Activated B cell treated with CpG ODN at 0.5 μM for 24 hours (primary cell): ENCODE results near the gene SEC31A. TPM values are rescaled to one million over a fixed set of nuclear protein-coding genes. Genes with fewer than 3 reads are reported as not detected.

ENCODE experiments used
- ATAC-seq: fragments of 200-7000 bp; cut with Tn5 transposase; one replicate; pipeline ENCODE4 v1.10.0; 2021; ENCODE audit warnings: low read depth, mild to moderate bottlenecking, moderate library complexity
- CTCF ChIA-PET: fragments of 350-600 bp; sonication (Branson Sonifier 250); formaldehyde crosslinking; loops from one replicate; lab custom pipeline; 2021; ENCODE audit warnings: antibody characterized with exemption; lab: Charles Lee
- POLR2A ChIA-PET: fragments of 350-600 bp; sonication (Branson Sonifier 250); formaldehyde crosslinking; loops from one replicate; lab custom pipeline; 2021; ENCODE audit warnings: antibody characterized with exemption; lab: Charles Lee
- DNase-seq: peaks from one replicate; pipeline ENCODE4 v3.0.0; 2022
- H3K27ac Mint-ChIP-seq: one replicate; pipeline ENCODE4 v1.8.0; 2020; ENCODE audit warnings: mixed read lengths
- H3K27me3 Mint-ChIP-seq: one replicate; pipeline ENCODE4 v1.8.0; 2021; ENCODE audit warnings: mixed read lengths
- H3K36me3 Mint-ChIP-seq: one replicate; pipeline ENCODE4 v1.8.0; 2021; ENCODE audit warnings: low read depth, mixed read lengths
- H3K4me1 Mint-ChIP-seq: one replicate; pipeline ENCODE4 v1.8.0; 2021; ENCODE audit warnings: mixed read lengths
- H3K4me3 Mint-ChIP-seq: one replicate; pipeline ENCODE4 v1.8.0; 2020; ENCODE audit warnings: mild to moderate bottlenecking, mixed read lengths
- H3K9me3 Mint-ChIP-seq: one replicate; pipeline ENCODE4 v1.8.0; 2020; ENCODE audit warnings: mixed read lengths
- intact Hi-C: fragments of 100-400 bp; cut with micrococcal nuclease; formaldehyde crosslinking; loops from one replicate; pipeline ENCODE4 v1.15.1; 2024
- total RNA-seq: library from RNA; stranded (reverse); gene quantifications from 2 replicates; pipeline ENCODE4 v1.2.3, GENCODE V29; 2022
- TF ChIP-seq, protein P1 (sequence below): fragments of 200-600 bp; IDR thresholded peaks from one replicate; pipeline ENCODE4 v1.8.0; 2022; ENCODE audit warnings: antibody characterized with exemption, mild to moderate bottlenecking

Gene SEC31A, protein sequence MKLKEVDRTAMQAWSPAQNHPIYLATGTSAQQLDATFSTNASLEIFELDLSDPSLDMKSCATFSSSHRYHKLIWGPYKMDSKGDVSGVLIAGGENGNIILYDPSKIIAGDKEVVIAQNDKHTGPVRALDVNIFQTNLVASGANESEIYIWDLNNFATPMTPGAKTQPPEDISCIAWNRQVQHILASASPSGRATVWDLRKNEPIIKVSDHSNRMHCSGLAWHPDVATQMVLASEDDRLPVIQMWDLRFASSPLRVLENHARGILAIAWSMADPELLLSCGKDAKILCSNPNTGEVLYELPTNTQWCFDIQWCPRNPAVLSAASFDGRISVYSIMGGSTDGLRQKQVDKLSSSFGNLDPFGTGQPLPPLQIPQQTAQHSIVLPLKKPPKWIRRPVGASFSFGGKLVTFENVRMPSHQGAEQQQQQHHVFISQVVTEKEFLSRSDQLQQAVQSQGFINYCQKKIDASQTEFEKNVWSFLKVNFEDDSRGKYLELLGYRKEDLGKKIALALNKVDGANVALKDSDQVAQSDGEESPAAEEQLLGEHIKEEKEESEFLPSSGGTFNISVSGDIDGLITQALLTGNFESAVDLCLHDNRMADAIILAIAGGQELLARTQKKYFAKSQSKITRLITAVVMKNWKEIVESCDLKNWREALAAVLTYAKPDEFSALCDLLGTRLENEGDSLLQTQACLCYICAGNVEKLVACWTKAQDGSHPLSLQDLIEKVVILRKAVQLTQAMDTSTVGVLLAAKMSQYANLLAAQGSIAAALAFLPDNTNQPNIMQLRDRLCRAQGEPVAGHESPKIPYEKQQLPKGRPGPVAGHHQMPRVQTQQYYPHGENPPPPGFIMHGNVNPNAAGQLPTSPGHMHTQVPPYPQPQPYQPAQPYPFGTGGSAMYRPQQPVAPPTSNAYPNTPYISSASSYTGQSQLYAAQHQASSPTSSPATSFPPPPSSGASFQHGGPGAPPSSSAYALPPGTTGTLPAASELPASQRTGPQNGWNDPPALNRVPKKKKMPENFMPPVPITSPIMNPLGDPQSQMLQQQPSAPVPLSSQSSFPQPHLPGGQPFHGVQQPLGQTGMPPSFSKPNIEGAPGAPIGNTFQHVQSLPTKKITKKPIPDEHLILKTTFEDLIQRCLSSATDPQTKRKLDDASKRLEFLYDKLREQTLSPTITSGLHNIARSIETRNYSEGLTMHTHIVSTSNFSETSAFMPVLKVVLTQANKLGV
- 154 and 172 TPM in 2 replicates for total RNA-seq

DNA sequence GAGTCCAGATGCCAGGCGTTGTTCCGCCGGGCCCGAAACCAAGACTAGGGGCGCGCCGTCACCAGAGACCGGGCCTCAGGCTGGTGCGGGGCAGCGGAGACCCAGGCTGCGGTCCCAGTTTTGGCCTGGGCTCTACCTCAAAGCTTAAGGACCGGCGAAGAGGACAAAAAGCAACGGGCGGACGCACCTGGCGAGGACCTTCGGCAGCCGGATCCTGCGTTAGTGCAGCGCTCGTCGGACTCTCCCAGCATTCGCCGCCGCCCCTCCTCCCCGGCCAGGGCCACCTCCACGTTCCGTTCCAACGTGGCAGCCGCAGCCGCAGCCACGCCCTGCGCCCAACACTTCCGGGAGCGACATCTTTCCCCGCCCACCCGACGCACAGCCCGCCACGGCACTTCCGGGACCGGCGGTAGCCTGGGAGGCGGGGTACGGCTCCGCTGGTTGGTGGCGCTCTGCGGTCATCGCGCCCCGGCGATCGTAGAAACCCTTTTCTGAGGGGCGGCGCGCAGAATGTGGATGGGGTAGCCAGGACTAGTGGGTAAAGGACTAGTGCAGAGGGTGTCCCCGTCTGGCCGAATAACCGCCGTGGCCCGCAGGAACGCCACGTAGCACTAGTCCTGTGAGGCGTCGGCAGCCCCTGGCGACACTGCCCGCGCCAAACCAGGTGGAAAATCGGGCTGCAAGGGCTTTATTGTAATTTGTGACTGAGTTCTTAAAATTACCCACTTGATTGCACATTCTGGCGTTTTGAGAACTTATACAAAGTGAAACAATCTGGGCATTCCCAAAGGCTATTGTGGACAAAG lies at the start of gene SEC31A:
Gene SEC31A, minus strand, starts transcription at position 253 of the 806 bp plus-strand sequence. CDS start 9,217 bp downstream, outside the sequence.
- ChIA-PET CTCF (no interaction called here), POLR2A (interaction anchor here (0.6 to 4.3 kb wide), 5 partner anchors 9 to 393 kb away, joined by 3 to 33 read pairs (median 5); partner anchors contain the start of genes COPS4, COQ2, LIN54 and THAP9)
- Mint-ChIP-seq H3K4me3 (peak within 1 kb of the TSS; percentile 93), H3K9me3 (no peaks in the 10 kb centered on the region), H3K27ac (peak within 1 kb of the TSS; percentile 94), H3K27me3 (no peaks in the 10 kb centered on the region), H3K4me1 (peaks cover 34% of the 10 kb centered on the region), H3K36me3 (peaks cover 41% of the 10 kb centered on the region)
- DNase-seq (peak; percentile 97), ATAC-seq (peak; percentile 92)
- TF ChIP-seq, protein P1, sequence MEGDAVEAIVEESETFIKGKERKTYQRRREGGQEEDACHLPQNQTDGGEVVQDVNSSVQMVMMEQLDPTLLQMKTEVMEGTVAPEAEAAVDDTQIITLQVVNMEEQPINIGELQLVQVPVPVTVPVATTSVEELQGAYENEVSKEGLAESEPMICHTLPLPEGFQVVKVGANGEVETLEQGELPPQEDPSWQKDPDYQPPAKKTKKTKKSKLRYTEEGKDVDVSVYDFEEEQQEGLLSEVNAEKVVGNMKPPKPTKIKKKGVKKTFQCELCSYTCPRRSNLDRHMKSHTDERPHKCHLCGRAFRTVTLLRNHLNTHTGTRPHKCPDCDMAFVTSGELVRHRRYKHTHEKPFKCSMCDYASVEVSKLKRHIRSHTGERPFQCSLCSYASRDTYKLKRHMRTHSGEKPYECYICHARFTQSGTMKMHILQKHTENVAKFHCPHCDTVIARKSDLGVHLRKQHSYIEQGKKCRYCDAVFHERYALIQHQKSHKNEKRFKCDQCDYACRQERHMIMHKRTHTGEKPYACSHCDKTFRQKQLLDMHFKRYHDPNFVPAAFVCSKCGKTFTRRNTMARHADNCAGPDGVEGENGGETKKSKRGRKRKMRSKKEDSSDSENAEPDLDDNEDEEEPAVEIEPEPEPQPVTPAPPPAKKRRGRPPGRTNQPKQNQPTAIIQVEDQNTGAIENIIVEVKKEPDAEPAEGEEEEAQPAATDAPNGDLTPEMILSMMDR, result no peak
- intact Hi-C loops, result loop anchor here (1.0 to 10.0 kb wide), 9 partner anchors 9 to 606 kb away; partner anchors contain the start of genes COPS4, COQ2, ENOPH1 and HNRNPDL

DNA sequence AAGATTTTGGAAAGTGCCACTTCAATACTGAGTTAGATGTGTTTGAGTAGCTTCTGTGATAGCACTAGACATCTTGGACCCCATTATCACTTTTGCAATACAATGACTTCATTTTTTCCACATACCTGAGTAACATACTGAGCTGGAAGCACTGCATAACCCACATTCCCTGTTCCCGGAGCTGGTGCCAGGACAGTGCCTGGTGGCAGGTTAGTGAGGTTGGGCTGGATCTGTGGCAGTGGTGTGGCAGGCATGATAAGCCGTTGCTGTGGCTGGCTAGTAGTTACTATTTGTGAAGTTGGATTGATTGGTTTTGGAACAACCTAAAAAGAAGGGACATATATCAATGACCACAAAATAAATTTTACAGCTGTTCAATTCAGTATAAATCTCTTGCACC lies 48.5 kb upstream of the SEC31A start:
- ATAC-seq (no peak), DNase-seq (no peak)
- Mint-ChIP-seq H3K27ac (no peak overlapping the region), H3K36me3 (peaks cover 69% of the 10 kb centered on the region), H3K9me3 (no peaks in the 10 kb centered on the region), H3K4me1 (no peaks in the 10 kb centered on the region), H3K4me3 (no peak overlapping the region), H3K27me3 (no peaks in the 10 kb centered on the region)
- TF ChIP-seq, protein P1, result no peak
- CTCF ChIA-PET, result no interaction called here
- intact Hi-C loops, result no loop called here
- POLR2A ChIA-PET, result no interaction called here

DNA sequence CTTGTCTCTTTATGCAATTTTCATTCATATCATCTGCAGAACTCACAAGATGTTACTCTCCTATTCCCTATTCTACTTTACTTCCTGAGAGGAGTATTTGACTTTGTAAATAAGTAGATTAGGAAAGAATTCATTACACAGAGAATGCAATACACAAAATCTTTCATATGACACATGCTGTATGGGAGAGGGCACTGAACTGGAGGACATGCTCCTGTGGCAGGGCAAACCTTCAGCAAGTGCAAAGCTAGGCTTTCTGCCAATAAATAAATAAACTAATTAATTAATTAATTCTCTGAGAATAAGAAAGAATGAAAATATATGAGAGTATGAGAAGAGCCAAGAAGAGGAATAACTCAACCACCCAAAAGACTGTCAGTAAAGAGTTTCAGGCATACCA lies 43.5 kb upstream of the SEC31A start:
- Mint-ChIP-seq H3K27ac (no peak overlapping the region), H3K36me3 (peaks cover 66% of the 10 kb centered on the region), H3K4me3 (no peak overlapping the region), H3K4me1 (peaks cover 6% of the 10 kb centered on the region), H3K9me3 (no peaks in the 10 kb centered on the region), H3K27me3 (no peaks in the 10 kb centered on the region)
- TF ChIP-seq, protein P1, result no peak
- ChIA-PET CTCF (no interaction called here), POLR2A (no interaction called here)
- intact Hi-C loops, result no loop called here
- no peak for DNase-seq
- no peak for ATAC-seq

DNA sequence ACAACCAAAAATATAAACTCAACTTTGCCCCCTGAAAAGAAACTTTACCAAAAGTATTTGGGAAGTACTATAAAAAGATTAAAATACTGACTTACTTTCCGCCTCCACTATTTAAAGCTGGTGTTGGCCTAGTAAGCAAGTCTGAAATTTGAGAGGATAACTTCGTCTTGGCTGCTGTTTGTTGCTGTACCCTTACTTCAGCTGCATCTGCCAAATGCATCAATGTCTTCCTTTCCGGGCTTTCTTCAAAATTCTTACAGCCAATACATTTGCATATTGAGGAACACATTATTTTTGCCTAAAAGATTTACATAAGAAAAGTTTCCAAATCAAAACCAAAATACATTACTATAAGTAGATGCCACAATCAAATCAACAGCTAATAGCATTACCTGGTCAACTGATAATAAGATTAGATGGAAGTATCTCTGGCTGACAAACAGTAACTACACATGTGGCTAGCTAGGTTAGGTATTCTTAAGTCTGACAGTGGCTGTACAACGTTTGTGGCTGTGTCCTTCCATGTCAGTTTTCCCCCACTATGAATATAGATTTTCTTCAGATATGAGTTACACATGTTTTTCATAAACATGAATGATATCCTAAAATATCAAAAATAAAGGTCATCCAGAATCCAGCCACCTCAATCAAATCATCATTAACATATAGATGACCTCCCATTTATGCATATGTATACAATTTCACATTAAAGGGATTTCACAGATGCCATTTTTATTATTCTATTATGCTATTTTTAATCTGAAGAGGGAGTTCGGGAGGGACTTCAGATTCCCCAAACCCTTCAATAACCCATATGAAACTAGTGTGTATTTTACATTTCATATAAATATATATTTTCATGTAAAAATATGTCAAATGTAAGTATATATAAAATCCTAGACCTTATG lies 40.1 kb upstream of the SEC31A start:
- Mint-ChIP-seq H3K36me3 (peaks cover 54% of the 10 kb centered on the region), H3K4me3 (no peak overlapping the region), H3K9me3 (no peaks in the 10 kb centered on the region), H3K27ac (no peak overlapping the region), H3K4me1 (peaks cover 6% of the 10 kb centered on the region), H3K27me3 (no peaks in the 10 kb centered on the region)
- DNase-seq (no peak), ATAC-seq (no peak)
- POLR2A ChIA-PET, result interaction anchor here (0.6 kb wide), 1 partner anchor 45 kb away, joined by 3 read pairs; no protein-coding TSS in a partner anchor
- TF ChIP-seq, protein P1, result no peak
- intact Hi-C loops, result no loop called here
- CTCF ChIA-PET, result no interaction called here
